Measurements from ENCODE around the gene PEX26. TPM values are rescaled to one million over a fixed set of nuclear protein-coding genes. Genes with fewer than 3 reads are reported as not detected.
"Not testable (repeated sequence)": the region's sequence is repeated elsewhere in the genome, so short reads cannot be mapped to it uniquely, and the experiment has no call there.

Gene PEX26
- 20.1 TPM for polyA plus RNA-seq (2013, experiment 1 of 2; ENCODE audit: insufficient read length)
- 20.5 TPM for polyA plus RNA-seq (2013, experiment 2 of 2; ENCODE audit: insufficient read length)

GRCh38 chr22:18077639-18078328 lies at the start of gene PEX26:
PEX26 (plus strand) TSS chr22:18077990; CDS start chr22:18078377, 387 bp downstream.
- DNase-seq = peak; percentile 94

GRCh38 chr22:18028817-18029527 lies 48.8 kb upstream of the PEX26 start:
- DNase-seq = no peak

GRCh38 chr22:18029686-18030267 lies 48.0 kb upstream of the PEX26 start:
- DNase-seq = no peak

GRCh38 chr22:18031695-18032454 lies 45.9 kb upstream of the PEX26 start:
- peak; percentile 97 for DNase-seq

- DNase-seq = peak; percentile 70
Observed at GRCh38 chr22:18032455-18033101, 45.2 kb upstream of the PEX26 start.

- DNase-seq = peak; percentile 92
Observed at GRCh38 chr22:18033204-18033998, 44.4 kb upstream of the PEX26 start.

- DNase-seq = no peak
Observed at GRCh38 chr22:18034076-18034475, 43.7 kb upstream of the PEX26 start.

- no peak for DNase-seq
Observed at GRCh38 chr22:18035751-18036150, 42.0 kb upstream of the PEX26 start.

GRCh38 chr22:18040898-18041297 lies 36.9 kb upstream of the PEX26 start:
- DNase-seq = not testable (repeated sequence)

GRCh38 chr22:18042685-18043084 lies 35.1 kb upstream of the PEX26 start:
- DNase-seq = peak; percentile 85

GRCh38 chr22:18044548-18045271 lies 33.1 kb upstream of the PEX26 start:
- DNase-seq = no peak

- DNase-seq = no peak
Observed at GRCh38 chr22:18045794-18046193, 32.0 kb upstream of the PEX26 start.

- DNase-seq = no peak
Observed at GRCh38 chr22:18048041-18048440, 29.7 kb upstream of the PEX26 start.

GRCh38 chr22:18048441-18048898 lies 29.3 kb upstream of the PEX26 start:
- DNase-seq = peak; percentile 82

- DNase-seq = no peak
Observed at GRCh38 chr22:18050065-18050464, 27.7 kb upstream of the PEX26 start.

GRCh38 chr22:18051113-18051512 lies 26.7 kb upstream of the PEX26 start:
- peak; percentile 51 for DNase-seq

- not testable (repeated sequence) for DNase-seq
Observed at GRCh38 chr22:18053216-18053946, 24.4 kb upstream of the PEX26 start.

GRCh38 chr22:18055619-18056160 lies 22.1 kb upstream of the PEX26 start:
- DNase-seq = no peak

GRCh38 chr22:18056161-18056666 lies 21.6 kb upstream of the PEX26 start:
- peak; percentile 66 for DNase-seq
